Prostate gland (tissue), 2 donors: Measurements from ENCODE around the gene ADAMTS3.

Experiments
- CTCF ChIP-seq, 4 experiments: fragments of 200-600 bp in 2 of 4; fragments of 450-650 bp in 2 of 4; sonication (generic) in 2 of 4; IDR thresholded peaks; 1 replicate in 3 of 4; 2 replicates in 1 of 4; pipeline ENCODE4 v1.5.1; 2016 to 2019; ENCODE audit warnings: antibody characterized with exemption in 4 of 4, mild to moderate bottlenecking in 2 of 4, moderate library complexity in 2 of 4
- POLR2A ChIP-seq: fragments of 450-650 bp; IDR thresholded peaks from one replicate; pipeline ENCODE4 v1.6.1; 2016; ENCODE audit warnings: antibody characterized with exemption, mild to moderate bottlenecking

- TF ChIP-seq CTCF (IDR thresholded peaks at IDR 0.05) (no peak), POLR2A (no peak)
These were observed 254.2 kb downstream of the ADAMTS3 start for GRCh38 chr4:72314869-72315268.
